NCI-H510A (cell line): ENCODE measurements around the gene FRMD5.

Experiments used
- DNase-seq: peaks from one replicate; lab custom pipeline; 2025; lab: John Stamatoyannopoulos, UW

Gene FRMD5

GRCh38 chr15:43927203-43927602, 267.9 kb downstream of the FRMD5 start:
- DNase-seq = no peak

GRCh38 chr15:43923553-43923952, 271.5 kb downstream of the FRMD5 start:
- no peak for DNase-seq

- DNase-seq = no peak
Measured at GRCh38 chr15:43922021-43922420, 273.1 kb downstream of the FRMD5 start.

- peak; percentile 42 for DNase-seq
Measured at GRCh38 chr15:43920815-43921214, 274.3 kb downstream of the FRMD5 start.

GRCh38 chr15:43920254-43920600, 274.8 kb downstream of the FRMD5 start:
- no peak for DNase-seq

- DNase-seq = no peak
Measured at GRCh38 chr15:43919540-43920253, 275.4 kb downstream of the FRMD5 start.

GRCh38 chr15:43918717-43919116, 276.4 kb downstream of the FRMD5 start:
- DNase-seq = no peak

- DNase-seq = no peak
Measured at GRCh38 chr15:43916326-43916660, 278.8 kb downstream of the FRMD5 start.

- no peak for DNase-seq
Measured at GRCh38 chr15:43915631-43916325, 279.3 kb downstream of the FRMD5 start.

GRCh38 chr15:43913941-43914340, 281.1 kb downstream of the FRMD5 start:
- no peak for DNase-seq

GRCh38 chr15:43913026-43913780, 281.9 kb downstream of the FRMD5 start:
- no peak for DNase-seq

GRCh38 chr15:43912208-43912607, 282.9 kb downstream of the FRMD5 start:
- no peak for DNase-seq

- DNase-seq = no peak
Measured at GRCh38 chr15:43911235-43911781, 283.8 kb downstream of the FRMD5 start.

- DNase-seq = no peak
Measured at GRCh38 chr15:43908516-43909050, 286.5 kb downstream of the FRMD5 start.

- DNase-seq = no peak
Measured at GRCh38 chr15:43905755-43906154, 289.3 kb downstream of the FRMD5 start.

GRCh38 chr15:43903864-43904290, 291.2 kb downstream of the FRMD5 start:
- peak; percentile 10 for DNase-seq

GRCh38 chr15:43901495-43901894, 293.6 kb downstream of the FRMD5 start:
- DNase-seq = no peak

GRCh38 chr15:43900996-43901395, 294.1 kb downstream of the FRMD5 start:
- no peak for DNase-seq

GRCh38 chr15:43899928-43900327, 295.1 kb downstream of the FRMD5 start:
- DNase-seq = no peak

GRCh38 chr15:43898891-43899290, 296.2 kb downstream of the FRMD5 start:
- DNase-seq = no peak

GRCh38 chr15:43896543-43896942, 298.5 kb downstream of the FRMD5 start:
- DNase-seq = no peak

- DNase-seq = no peak
Measured at GRCh38 chr15:43895586-43895985, 299.5 kb downstream of the FRMD5 start.

- DNase-seq = no peak
Measured at GRCh38 chr15:43893956-43894355, 301.1 kb downstream of the FRMD5 start.
